SH-SY5Y (cell line): ENCODE measurements around the gene POU2F3.
A peak's percentile ranks its signal among the peaks of the same experiment; 100 is the strongest.

Source experiments
- GATA2 ChIP-seq: IDR thresholded peaks from 2 replicates; pipeline ENCODE4 v1.6.1; 2011; ENCODE audit warnings: mild to moderate bottlenecking, low read depth, low read length
- GATA3 ChIP-seq: IDR thresholded peaks from 2 replicates; pipeline ENCODE4 v1.6.1; 2011; ENCODE audit warnings: low read depth, mild to moderate bottlenecking, low read length, moderate library complexity

POU2F3 gene

DNA sequence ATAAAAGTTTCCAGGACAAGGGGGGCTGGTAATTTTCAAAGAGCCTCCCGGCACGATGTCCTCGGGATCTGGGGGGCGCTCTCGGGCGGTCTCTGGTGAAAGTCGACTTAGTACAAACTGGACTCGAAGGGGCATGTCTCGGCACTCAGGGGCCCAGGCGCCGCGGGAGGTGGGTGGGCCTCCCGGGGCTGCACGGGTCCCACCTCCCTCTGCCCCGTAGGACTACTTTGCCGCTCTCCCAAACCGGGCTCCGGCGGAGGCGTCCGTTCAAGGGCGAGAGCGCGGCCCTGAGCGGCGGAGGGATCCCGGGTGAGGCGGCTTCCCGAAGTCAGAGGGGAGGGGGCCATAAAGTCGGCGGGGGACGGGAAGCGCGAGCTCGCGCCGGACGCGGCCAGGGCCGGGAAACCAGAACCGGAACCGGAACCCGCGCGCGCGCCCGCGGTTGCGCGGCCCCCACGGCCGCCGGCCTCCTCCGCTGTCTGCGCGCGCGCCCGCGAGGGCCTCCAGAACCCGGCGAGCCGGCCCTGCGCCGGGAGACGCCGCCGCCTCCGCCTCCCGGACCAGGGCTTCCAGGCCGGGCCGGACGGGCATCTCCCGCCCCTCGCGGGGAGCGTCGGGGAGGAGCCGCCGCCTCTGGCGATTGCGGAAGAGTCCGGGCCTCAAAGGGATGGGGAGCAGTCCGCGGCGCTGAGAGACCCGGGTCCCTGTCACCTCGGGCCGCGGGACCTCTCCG is 96.1 kb downstream of the POU2F3 start, which contains the start of gene ARHGEF12:
ARHGEF12 (plus strand) TSS at position 506 of the 733 bp plus-strand sequence. CDS start 831 bp downstream, outside the sequence.
- TF ChIP-seq GATA3 = no peak
- TF ChIP-seq GATA2 = 0 out of 2 replicates have a peak, but pooled peaks have one; percentile 5

DNA sequence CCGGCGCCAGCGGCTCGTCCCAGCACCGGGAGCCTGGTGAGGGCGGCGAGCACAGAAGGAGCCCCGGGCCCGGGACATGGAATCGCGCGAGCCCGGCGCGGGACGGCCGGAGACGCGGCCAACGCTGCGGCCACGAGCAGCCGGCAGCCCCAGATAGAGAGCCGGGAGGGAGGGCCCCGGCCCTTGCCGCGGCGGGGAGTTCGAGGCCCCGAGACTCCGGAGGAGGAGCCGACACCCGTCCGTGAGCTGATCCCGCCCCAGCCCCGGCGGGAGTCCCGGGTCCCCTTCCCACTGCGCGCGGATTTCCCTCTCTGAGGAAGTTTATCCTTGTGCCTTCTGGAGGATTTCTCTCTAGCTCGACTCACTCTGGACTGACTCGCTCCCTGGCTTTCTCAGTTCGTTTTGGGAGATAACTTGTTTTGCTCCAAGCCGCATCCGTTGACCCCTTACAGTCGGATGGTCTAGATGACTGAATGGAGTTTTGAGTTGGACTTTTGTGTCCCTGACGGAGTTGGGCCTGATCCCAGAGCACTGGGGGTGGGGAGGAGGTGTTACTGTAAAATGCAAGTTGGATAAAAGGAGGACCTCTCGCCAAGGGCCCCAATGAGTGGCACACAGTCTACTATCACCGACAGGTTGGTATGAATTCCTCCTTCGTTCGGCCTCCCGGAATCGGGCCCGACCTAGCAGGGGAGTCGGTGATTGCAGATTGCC is 96.9 kb downstream of the POU2F3 start:
- no peak for TF ChIP-seq GATA2
- no peak for TF ChIP-seq GATA3

DNA sequence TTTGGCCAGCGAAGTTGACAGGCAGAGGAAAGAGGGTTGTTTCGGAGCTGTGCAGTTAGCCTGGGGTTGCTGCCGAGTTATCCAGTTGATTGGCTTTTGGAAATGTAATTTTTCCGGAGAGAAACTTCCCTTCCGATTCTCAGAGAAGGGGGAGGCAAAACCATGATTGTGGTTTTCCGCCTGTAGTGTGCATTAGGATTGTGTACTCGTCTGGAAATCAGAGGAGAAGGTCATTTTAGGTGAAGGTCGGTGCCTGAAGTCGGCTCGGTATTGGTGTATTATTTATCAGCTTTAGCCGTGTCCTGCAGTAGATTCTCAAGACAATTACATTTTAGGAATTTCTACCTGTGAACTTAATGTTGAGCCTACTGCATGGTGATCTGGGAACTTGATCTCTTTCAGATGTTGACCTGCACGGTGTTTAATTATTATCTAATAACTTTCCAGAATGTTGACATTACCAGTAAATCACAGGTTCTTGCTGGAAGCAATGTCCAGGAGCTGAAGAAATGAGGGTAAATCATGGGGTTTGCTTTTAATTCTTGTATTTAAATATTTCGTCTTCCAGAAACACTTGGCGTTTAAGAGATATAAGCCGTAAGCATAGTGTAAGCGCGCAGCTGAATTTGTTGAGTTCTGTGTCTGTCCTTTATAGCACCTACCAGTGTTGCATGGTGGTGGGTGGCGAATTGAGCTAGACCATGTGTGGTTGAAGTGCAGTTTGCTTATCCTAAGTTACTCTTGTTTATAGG is 97.6 kb downstream of the POU2F3 start:
- no peak for TF ChIP-seq GATA3

DNA sequence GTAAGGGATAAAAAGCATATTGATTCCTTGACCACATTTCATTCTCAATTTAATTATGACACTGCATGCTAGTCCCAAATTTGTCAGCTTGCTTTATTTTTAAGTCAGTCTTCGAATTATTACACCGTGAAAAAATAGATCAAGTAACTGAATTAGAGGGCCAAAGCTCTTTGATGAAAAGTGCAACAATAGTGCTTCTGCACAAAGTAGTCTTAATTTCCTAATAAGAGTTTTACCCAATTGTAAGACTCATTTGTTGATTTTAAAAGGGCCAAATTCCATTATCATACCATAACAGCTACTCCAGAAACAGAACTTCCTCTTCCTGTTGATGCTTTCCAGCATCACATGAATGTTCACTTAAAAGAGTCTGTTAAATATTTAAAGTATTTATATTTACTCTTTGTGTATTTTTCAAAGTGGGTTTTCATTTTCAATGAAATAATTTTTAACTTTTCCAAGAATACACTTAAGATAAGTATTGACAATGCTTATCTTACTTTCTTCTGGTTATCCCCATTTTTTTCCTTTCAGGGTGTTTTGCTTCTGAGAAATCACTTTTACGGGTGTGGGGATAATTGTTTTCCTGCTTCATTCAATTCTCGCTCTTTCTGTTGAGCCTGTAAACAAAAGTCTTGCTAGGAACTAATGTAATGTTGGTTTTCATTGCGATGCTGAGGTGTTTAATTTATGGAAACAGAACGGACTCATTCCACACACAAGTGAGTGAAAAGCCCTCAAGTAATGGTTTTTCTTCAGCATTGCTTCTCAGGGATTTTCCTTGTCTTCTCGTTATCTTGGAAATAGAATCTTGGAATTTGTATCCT is 98.4 kb downstream of the POU2F3 start:
- TF ChIP-seq GATA3 (no peak), GATA2 (no peak)

DNA sequence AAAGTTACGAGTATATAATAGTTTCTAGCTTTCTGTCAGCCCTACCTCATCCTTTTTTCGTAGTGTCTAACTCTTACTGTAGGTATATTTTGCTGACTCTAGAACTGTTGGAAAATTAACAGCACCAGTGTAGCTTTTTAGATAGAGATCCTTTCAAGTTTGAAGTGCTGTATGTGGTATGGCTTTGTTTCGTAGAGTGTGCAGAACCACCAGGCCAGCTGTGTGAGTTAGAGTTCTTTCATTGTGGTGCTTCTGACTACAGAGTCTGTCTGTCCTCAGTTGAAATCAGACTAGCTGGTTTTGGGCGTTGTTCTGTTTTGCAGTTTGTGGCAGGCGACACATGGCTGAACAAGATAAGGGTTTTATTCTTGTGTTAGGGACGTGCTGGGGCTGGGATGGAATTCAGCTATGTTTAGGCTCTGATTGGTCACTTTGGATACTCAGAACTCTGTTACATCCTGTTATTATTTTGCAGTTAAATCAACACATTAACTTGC is 99.5 kb downstream of the POU2F3 start:
- TF ChIP-seq GATA2 (peak; percentile 61), GATA3 (no peak)

DNA sequence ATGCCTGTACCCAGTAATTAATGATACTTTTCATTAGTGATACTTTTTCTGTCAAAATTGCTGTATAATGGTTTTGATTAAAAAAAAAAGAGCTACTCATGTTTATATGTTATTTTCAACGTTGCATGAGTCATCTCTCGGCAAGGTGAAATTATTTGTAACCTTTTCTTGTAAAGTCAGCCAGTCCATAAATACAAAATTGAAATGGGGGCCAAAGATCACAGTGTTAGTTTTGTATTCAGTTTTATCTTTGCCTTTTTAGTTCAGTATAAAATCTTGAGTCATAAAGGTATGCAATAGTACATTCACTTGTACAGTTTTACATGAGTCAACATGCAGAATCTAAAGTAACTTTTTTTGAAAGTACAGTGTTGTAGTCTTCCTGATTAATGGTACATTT is 100.6 kb downstream of the POU2F3 start:
- TF ChIP-seq GATA3 (no peak), GATA2 (no peak)

DNA sequence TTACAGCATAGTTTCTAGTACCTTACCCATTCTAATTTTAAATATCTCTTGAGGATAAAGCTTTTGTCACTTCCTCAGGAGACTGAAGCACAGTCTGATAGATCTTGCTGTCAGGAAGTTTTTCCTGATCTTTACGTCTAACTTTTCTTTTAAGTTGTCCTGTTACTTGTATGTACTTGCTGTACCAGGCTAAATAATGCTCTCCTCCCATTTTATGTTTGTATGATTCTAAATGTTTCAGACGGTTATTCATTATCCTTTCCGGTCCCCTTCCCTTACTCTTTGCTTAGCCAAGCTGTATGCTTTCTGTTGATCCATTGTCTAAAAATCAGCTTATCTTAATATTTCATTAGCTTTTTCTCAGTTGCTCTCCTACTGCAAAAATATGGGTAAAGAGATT is 102.3 kb downstream of the POU2F3 start:
- no peak for TF ChIP-seq GATA2
- no peak for TF ChIP-seq GATA3

DNA sequence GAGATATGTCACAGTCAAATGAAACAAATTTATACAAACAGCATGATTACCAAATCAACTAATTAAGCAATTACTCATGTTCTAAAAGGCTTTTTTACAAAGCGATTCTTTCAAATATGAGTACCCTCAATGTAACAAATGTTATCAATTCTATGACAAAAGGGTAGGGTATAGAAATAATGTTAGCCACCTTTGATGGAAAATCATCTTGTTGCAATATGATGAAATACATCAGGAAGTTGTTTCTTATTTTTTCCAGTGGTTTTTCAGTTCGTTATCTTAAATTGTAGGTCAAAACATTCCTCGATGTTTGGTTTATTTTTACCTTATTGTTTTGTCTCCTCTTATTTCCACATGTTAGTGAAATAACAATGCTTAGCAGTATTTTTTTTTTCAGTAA is 102.7 kb downstream of the POU2F3 start:
- TF ChIP-seq GATA3 (no peak), GATA2 (no peak)

DNA sequence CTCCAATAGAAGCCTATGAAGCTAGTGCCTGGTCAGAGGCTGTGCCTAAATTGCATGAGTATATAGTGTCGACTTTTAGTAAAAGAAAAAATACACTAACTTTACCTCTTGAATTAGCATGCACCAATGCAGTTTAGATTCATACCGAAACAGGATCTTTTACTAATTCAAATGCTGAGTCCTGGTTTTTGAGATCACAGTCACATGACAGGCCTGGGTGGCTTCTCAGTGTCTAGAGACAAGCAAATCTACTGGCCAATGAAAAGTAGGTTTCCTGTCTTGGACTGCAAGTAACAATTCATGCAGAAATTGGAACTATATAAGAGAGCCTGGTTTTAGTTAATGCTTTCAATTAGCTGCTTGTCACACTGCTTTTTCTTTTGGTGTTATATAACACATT is 103.5 kb downstream of the POU2F3 start:
- TF ChIP-seq GATA3 = no peak
- TF ChIP-seq GATA2 = no peak

DNA sequence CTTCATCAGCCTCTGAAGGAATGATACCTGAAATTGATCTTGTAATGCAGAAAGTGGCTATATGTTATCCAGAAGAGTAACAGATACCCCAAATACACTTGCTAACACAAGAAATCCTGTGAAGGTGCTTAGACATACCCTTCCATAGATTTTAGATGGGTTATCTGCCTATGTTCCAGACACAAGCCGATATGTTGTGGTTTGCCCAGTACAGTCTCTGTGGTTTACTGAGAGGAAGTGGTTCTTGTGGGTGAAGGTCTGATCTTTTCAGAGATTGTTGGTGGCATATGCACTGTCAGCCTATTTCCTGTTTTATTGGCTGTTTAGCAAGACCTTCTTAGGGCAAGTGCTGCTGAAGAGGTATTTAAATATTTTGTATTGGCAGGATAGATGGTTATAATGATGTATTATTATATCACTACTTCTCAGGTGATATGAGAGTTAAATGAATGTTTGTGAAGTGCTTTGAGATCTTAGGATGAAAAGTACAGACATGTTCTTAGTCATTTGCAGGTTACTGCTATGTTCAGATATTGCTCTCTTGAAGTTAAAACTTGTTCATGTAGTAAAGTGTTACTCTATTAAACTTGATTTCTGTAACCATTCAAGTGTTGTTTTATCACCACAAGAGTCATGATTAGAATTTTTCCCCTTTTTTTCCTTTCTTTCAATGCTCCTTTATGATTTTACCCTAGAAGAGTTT is 104.5 kb downstream of the POU2F3 start:
- no peak for TF ChIP-seq GATA2
- TF ChIP-seq GATA3 = no peak

DNA sequence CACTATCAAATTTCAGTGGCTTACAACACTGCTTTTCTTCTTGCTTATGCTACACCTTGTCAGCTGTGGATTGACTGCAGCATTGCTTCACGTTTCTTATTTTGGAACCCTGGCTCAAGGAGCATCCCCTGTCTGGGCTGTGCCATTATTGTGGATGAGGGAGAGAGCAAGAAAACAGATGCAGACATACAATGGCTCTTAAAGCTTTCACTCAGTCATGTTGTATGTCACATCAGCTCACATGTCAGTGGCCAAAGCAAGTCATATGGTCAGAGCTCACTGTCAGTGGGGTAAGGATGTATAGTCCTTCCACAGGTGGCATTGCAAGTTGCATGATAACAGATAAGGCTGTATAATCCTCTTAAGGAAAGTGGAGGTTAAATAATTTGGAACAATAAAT is 106.3 kb downstream of the POU2F3 start:
- no peak for TF ChIP-seq GATA3
- no peak for TF ChIP-seq GATA2

DNA sequence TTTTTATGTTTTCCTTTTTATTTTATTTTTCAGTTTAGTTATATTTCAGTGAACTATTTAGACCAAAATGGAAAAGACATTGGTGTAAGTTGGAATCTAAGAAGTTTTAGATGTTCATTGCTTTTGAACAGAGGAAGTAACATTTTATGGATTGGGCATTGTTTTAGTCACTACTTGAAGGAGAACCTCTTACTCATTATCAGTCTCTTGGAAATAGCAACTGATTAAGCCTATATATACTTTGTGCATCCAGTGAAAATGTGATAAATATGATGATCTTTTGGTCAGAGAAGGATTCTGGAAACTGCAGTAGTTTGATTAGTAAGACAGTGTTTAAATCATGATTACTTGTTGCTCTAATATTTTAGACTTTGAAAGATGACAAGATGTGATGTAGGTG is 110.7 kb downstream of the POU2F3 start:
- TF ChIP-seq GATA3 (no peak), GATA2 (no peak)

DNA sequence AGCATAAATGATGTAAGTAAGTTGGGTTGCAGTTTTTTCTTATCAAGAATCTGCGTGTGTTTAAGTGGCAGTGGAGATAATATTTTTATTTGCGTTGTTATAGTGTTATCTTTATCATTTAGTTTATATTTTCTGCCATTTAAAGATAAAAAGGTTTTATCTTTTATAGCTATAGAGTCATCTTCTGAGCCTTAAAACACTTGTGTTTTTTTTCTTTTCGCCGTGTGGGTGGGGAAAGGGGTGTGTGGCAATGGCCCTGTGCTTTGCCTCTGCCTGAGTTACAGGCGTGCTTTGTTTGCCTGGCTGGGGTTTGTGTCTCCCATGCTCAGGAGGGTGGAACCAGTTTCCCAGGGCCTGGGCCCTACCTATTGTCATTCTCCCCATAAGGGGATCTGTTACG is 112.5 kb downstream of the POU2F3 start:
- TF ChIP-seq GATA3 (no peak), GATA2 (no peak)
